HCT116 (cell line): Measurements from ENCODE around the gene EID1. TPM values are rescaled to one million over a fixed set of nuclear protein-coding genes. Genes with fewer than 3 reads are reported as not detected.
A peak's percentile ranks its signal among the peaks of the same experiment; 100 is the strongest.

Experiments
- ATAC-seq: fragments of 200-7000 bp; cut with Tn5 transposase; 2 replicates; pipeline ENCODE4 v1.9.1; 2020; ENCODE audit warnings: mild to moderate bottlenecking, moderate library complexity
- BruUV-seq: library from RNA; stranded (reverse); fragments of 400-500 nt; replicated peaks from 2 replicates; lab custom pipeline; 2021; lab: Mats Ljungman, UMichigan
- CTCF ChIA-PET: fragments of 300-600 bp; sonication (Branson Sonifier 250); formaldehyde crosslinking; loops from one replicate; lab custom pipeline; 2021; ENCODE audit warnings: antibody characterized with exemption; lab: Charles Lee
- POLR2A ChIA-PET: fragments of 300-600, 350-600 bp; sonication (Branson Sonifier 250); formaldehyde crosslinking; loops from one replicate; lab custom pipeline; 2021; ENCODE audit warnings: antibody characterized with exemption; lab: Charles Lee
- RAD21 ChIA-PET, 2 experiments: fragments of 300-600 bp; sonication (Branson Sonifier 250); formaldehyde crosslinking; loops; one replicate each; lab custom pipeline; 2023; ENCODE audit warnings: low total read pairs in 2 of 2; ENCODE audit not compliant: uncharacterized antibody in 2 of 2, unreplicated experiment in 2 of 2, low non-redundant PET in 1 of 2; lab: Charles Lee
- DNase-seq: peaks from one replicate; pipeline ENCODE4 v3.0.0-alpha.2; 2010; ENCODE audit warnings: low read depth, low spot score
- H2AFZ ChIP-seq: fragments of 200-600 bp; shearing (Covaris generic), sonication (generic); 2 replicates; pipeline ENCODE4 v1.6.1; 2017; ENCODE audit warnings: low read depth, mixed run types, mixed read lengths, antibody characterized with exemption, low read length; ENCODE audit not compliant: poor library complexity, severe bottlenecking
- H3K27ac ChIP-seq: 2 replicates; pipeline ENCODE4 v1.5.1; 2012; ENCODE audit warnings: low read depth, low read length
- H3K27me3 ChIP-seq: fragments of 200-600 bp; sonication (generic); 2 replicates; pipeline ENCODE4 v1.6.1; 2016; ENCODE audit warnings: mixed run types, low read length, mixed read lengths; ENCODE audit not compliant: insufficient read depth
- H3K36me3 ChIP-seq, 2 experiments: fragments of 200-500 bp in 1 of 2; fragments of 200-600 bp in 1 of 2; sonication (Bioruptor generic) in 1 of 2; sonication (generic) in 1 of 2; 2 replicates each; pipeline versions ENCODE4 v1.5.1 to v1.6.1; 2014 to 2016; ENCODE audit warnings: low read length in 2 of 2, inconsistent platforms in 1 of 2, mixed read lengths in 1 of 2, mixed run types in 1 of 2; ENCODE audit not compliant: insufficient read depth in 2 of 2, control insufficient read depth in 1 of 2
- H3K4me1 ChIP-seq, 2 experiments: fragments of 200-600 bp in 1 of 2; sonication (generic) in 1 of 2; 2 replicates each; pipeline versions ENCODE4 v1.5.1 to v1.6.1; 2012 to 2017; ENCODE audit warnings: low read length in 2 of 2, inconsistent platforms in 1 of 2, mild to moderate bottlenecking in 1 of 2, mixed read lengths in 1 of 2, mixed run types in 1 of 2, moderate library complexity in 1 of 2; ENCODE audit not compliant: insufficient read depth in 2 of 2, control insufficient read depth in 1 of 2
- H3K4me2 ChIP-seq: fragments of 200-600 bp; sonication (generic); 2 replicates; pipeline ENCODE4 v1.6.1; 2017; ENCODE audit warnings: mixed run types, low read length, mixed read lengths
- H3K4me3 ChIP-seq, 2 experiments: fragments of 200-600 bp in 1 of 2; sonication (generic) in 1 of 2; replicated peaks in 1 of 2; 2 replicates each; pipeline ENCODE4 v1.5.1; 2011 to 2016; ENCODE audit warnings: low read length in 2 of 2, control low read depth in 1 of 2, low read depth in 1 of 2, mild to moderate bottlenecking in 1 of 2, mixed read lengths in 1 of 2, mixed run types in 1 of 2
- H3K79me2 ChIP-seq: fragments of 200-600 bp; sonication (generic); 2 replicates; pipeline ENCODE4 v1.6.1; 2017; ENCODE audit warnings: mild to moderate bottlenecking, mixed run types, low read length, moderate library complexity, mixed read lengths; ENCODE audit not compliant: insufficient read depth
- H3K9ac ChIP-seq: fragments of 200-600 bp; sonication (generic); 2 replicates; pipeline ENCODE4 v1.6.1; 2016; ENCODE audit warnings: low read length, mixed read lengths
- H3K9me2 ChIP-seq: fragments of 200-600 bp; sonication (generic), shearing (Covaris generic); 2 replicates; pipeline ENCODE4 v1.6.1; 2017; ENCODE audit warnings: mixed run types, mild to moderate bottlenecking, moderate library complexity; ENCODE audit not compliant: insufficient read depth
- H3K9me3 ChIP-seq, 2 experiments: fragments of 200-500 bp in 1 of 2; fragments of 200-600 bp in 1 of 2; sonication (Bioruptor generic) in 1 of 2; sonication (generic) in 1 of 2; 2 replicates each; pipeline ENCODE4 v1.6.1; 2014 to 2017; ENCODE audit warnings: low read length in 2 of 2, mixed read lengths in 2 of 2, inconsistent platforms in 1 of 2, low read depth in 1 of 2, mild to moderate bottlenecking in 1 of 2, mixed run types in 1 of 2, moderate library complexity in 1 of 2; ENCODE audit not compliant: control insufficient read depth in 1 of 2, insufficient read depth in 1 of 2
- H4K20me1 ChIP-seq: fragments of 200-600 bp; sonication (generic), shearing (Covaris generic); 2 replicates; pipeline ENCODE4 v1.6.1; 2017; ENCODE audit warnings: mixed run types, mild to moderate bottlenecking, moderate library complexity; ENCODE audit not compliant: insufficient read depth
- CBX3 ChIP-seq: IDR thresholded peaks from 2 replicates; pipeline ENCODE4 v1.6.1; 2012; ENCODE audit warnings: low read depth
- CEBPB ChIP-seq: IDR thresholded peaks from 2 replicates; pipeline ENCODE4 v1.6.1; 2012; ENCODE audit warnings: low read depth
- EGR1 ChIP-seq: IDR thresholded peaks from 2 replicates; pipeline ENCODE4 v1.6.1; 2012; ENCODE audit warnings: low read depth
- ELF1 ChIP-seq: IDR thresholded peaks from 2 replicates; pipeline ENCODE4 v1.6.1; 2012; ENCODE audit warnings: low read depth, borderline replicate concordance
- EZH2 ChIP-seq: fragments of 200-600 bp; sonication (generic); IDR thresholded peaks from 2 replicates; pipeline ENCODE4 v1.6.1; 2017; ENCODE audit warnings: antibody characterized with exemption, mixed run types
- EZH2phosphoT487 ChIP-seq: fragments of 200-600 bp; IDR thresholded peaks from 2 replicates; pipeline ENCODE4 v1.6.1; 2018; ENCODE audit warnings: antibody characterized with exemption, borderline replicate concordance
- JUND ChIP-seq: IDR thresholded peaks from 2 replicates; pipeline ENCODE4 v1.6.1; 2012
- MAX ChIP-seq: IDR thresholded peaks from 2 replicates; pipeline ENCODE4 v1.6.1; 2012
- POLR2A ChIP-seq: IDR thresholded peaks from 2 replicates; pipeline ENCODE4 v1.7.0; 2011; ENCODE audit warnings: borderline replicate concordance; ENCODE audit not compliant: insufficient read depth, insufficient read length; ENCODE audit errors: extremely low read depth
- RAD21 ChIP-seq: IDR thresholded peaks from 2 replicates; pipeline ENCODE4 v1.6.1; 2012; ENCODE audit warnings: low read depth, mild to moderate bottlenecking
- SP1 ChIP-seq: IDR thresholded peaks from 2 replicates; pipeline ENCODE4 v1.6.1; 2012; ENCODE audit warnings: low read depth
- SRF ChIP-seq: IDR thresholded peaks from 2 replicates; pipeline ENCODE4 v1.6.1; 2012; ENCODE audit warnings: low read depth
- TCF7L2 ChIP-seq: IDR thresholded peaks from 2 replicates; pipeline ENCODE4 v1.7.0; 2011; ENCODE audit warnings: borderline replicate concordance, inconsistent platforms; ENCODE audit not compliant: insufficient read depth, insufficient read length; ENCODE audit errors: extremely low read depth
- YY1 ChIP-seq: IDR thresholded peaks from 2 replicates; pipeline ENCODE4 v1.6.1; 2011; ENCODE audit warnings: low read length, low read depth, moderate library complexity, mild to moderate bottlenecking; ENCODE audit not compliant: insufficient replicate concordance; ENCODE audit errors: extremely low read depth
- ZFX ChIP-seq: fragments of 450-650 bp; IDR thresholded peaks from 2 replicates; pipeline ENCODE4 v1.6.1; 2017
- ZNF274 ChIP-seq: fragments of 200-500 bp; sonication (Bioruptor generic); IDR thresholded peaks from 2 replicates; pipeline ENCODE4 v1.6.1; 2014; ENCODE audit warnings: mild to moderate bottlenecking, low read depth, low read length, inconsistent platforms
- intact Hi-C: fragments of 100-400 bp; cut with micrococcal nuclease; formaldehyde crosslinking; loops from 2 replicates; pipeline ENCODE4 v1.10.0; 2022
- total RNA-seq: library from RNA; stranded (reverse); gene quantifications from one replicate; pipeline ENCODE4 v1.2.1, GENCODE V29; 2021; ENCODE audit not compliant: unreplicated experiment
- TF ChIP-seq, protein P1 (sequence below): IDR thresholded peaks from 2 replicates; pipeline ENCODE4 v1.6.1; 2012
- TF ChIP-seq, protein P2 (sequence below): IDR thresholded peaks from 2 replicates; pipeline ENCODE4 v1.6.1; 2012; ENCODE audit warnings: low read depth
- TF ChIP-seq, protein P3 (sequence below), 3 experiments: fragments of 200-600 bp in 1 of 3; sonication (generic) in 1 of 3; IDR thresholded peaks in 2 of 3; conservative IDR thresholded peaks in 1 of 3; 2 replicates each; pipeline ENCODE4 v1.5.1; 2012 to 2017; ENCODE audit warnings: low read depth in 2 of 3, low read length in 2 of 3, antibody characterized with exemption in 1 of 3, borderline replicate concordance in 1 of 3, control low read depth in 1 of 3, mild to moderate bottlenecking in 1 of 3, mixed read lengths in 1 of 3, mixed run types in 1 of 3, moderate library complexity in 1 of 3; ENCODE audit not compliant: insufficient read depth in 1 of 3

EID1 gene
- total RNA-seq, 1 experiment from 2014 or later: 68.6 TPM

GRCh38 chr15:48924528-48925393 is 46.8 kb downstream of the EID1 start (continued):
- TF ChIP-seq ZNF274: no peak

DNA sequence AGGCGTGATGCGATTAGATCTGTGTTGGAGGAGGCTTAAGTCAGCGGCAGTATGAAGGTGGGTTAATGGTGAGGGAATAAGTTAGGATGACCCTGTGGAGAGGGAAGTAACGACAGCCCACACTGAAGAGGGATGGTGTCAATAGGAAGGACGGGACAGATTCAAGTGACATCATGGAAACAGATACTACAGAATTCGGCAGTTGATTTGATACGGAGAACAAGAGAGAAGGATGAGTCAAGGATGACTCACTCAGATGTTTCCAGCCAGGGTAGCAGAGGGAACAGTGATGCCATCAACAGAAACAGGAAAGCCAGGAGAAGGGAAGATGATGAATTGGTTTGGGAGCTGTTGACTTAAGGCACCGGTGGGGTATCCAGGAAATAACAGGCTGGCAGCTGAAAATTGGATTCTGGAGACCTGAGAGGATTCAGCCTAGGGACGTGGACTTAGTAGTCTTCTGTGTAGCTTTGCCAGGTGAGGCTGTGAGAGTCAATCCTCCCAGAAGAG is 47.8 kb downstream of the EID1 start:
- no peak overlapping the region for H3K4me3 ChIP-seq
- peak overlapping the region; percentile 52 for H3K4me2 ChIP-seq
- ChIA-PET CTCF (no interaction called here), POLR2A (interaction anchor here (1.0 to 1.4 kb wide), 4 partner anchors 12 to 38 kb away, joined by 3 to 7 read pairs (median 5); partner anchors contain the start of gene SHC4), RAD21 (no interaction called here)
- no TSS peak for BruUV-seq
- peak; percentile 91 for DNase-seq
- H4K20me1 ChIP-seq: no peaks in the 10 kb centered on the region
- peaks cover 7 to 14% of the 10 kb centered on the region in 2 experiments; a peak in 2 of 4 replicates for H3K4me1 ChIP-seq
- H3K36me3 ChIP-seq: no peaks in the 10 kb centered on the region
- H3K27me3 ChIP-seq: no peaks in the 10 kb centered on the region
- H3K9me3 ChIP-seq: no peaks in the 10 kb centered on the region
- peak overlapping the region; percentile 79 for H2AFZ ChIP-seq
- H3K9ac ChIP-seq: no peak overlapping the region
- peak; percentile 90 for ATAC-seq
- no peak overlapping the region for H3K27ac ChIP-seq
- no peaks in the 10 kb centered on the region for H3K79me2 ChIP-seq
- H3K9me2 ChIP-seq: no peaks in the 10 kb centered on the region
- intact Hi-C loops: no loop called here
- no peak for TF ChIP-seq EGR1
- no peak for TF ChIP-seq YY1
- TF ChIP-seq, protein P1, sequence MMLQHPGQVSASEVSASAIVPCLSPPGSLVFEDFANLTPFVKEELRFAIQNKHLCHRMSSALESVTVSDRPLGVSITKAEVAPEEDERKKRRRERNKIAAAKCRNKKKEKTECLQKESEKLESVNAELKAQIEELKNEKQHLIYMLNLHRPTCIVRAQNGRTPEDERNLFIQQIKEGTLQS: peak; percentile 82
- peak; percentile 62 for TF ChIP-seq SRF
- TF ChIP-seq JUND: peak; percentile 93
- no peak for TF ChIP-seq ELF1
- TF ChIP-seq ZFX: no peak
- TF ChIP-seq, protein P2, sequence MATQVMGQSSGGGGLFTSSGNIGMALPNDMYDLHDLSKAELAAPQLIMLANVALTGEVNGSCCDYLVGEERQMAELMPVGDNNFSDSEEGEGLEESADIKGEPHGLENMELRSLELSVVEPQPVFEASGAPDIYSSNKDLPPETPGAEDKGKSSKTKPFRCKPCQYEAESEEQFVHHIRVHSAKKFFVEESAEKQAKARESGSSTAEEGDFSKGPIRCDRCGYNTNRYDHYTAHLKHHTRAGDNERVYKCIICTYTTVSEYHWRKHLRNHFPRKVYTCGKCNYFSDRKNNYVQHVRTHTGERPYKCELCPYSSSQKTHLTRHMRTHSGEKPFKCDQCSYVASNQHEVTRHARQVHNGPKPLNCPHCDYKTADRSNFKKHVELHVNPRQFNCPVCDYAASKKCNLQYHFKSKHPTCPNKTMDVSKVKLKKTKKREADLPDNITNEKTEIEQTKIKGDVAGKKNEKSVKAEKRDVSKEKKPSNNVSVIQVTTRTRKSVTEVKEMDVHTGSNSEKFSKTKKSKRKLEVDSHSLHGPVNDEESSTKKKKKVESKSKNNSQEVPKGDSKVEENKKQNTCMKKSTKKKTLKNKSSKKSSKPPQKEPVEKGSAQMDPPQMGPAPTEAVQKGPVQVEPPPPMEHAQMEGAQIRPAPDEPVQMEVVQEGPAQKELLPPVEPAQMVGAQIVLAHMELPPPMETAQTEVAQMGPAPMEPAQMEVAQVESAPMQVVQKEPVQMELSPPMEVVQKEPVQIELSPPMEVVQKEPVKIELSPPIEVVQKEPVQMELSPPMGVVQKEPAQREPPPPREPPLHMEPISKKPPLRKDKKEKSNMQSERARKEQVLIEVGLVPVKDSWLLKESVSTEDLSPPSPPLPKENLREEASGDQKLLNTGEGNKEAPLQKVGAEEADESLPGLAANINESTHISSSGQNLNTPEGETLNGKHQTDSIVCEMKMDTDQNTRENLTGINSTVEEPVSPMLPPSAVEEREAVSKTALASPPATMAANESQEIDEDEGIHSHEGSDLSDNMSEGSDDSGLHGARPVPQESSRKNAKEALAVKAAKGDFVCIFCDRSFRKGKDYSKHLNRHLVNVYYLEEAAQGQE: no peak
- no peak for TF ChIP-seq EZH2
- TF ChIP-seq TCF7L2: peak; percentile 66
- no peak for TF ChIP-seq POLR2A
- no peak for TF ChIP-seq MAX
- no peak for TF ChIP-seq EZH2phosphoT487
- TF ChIP-seq, protein P3, sequence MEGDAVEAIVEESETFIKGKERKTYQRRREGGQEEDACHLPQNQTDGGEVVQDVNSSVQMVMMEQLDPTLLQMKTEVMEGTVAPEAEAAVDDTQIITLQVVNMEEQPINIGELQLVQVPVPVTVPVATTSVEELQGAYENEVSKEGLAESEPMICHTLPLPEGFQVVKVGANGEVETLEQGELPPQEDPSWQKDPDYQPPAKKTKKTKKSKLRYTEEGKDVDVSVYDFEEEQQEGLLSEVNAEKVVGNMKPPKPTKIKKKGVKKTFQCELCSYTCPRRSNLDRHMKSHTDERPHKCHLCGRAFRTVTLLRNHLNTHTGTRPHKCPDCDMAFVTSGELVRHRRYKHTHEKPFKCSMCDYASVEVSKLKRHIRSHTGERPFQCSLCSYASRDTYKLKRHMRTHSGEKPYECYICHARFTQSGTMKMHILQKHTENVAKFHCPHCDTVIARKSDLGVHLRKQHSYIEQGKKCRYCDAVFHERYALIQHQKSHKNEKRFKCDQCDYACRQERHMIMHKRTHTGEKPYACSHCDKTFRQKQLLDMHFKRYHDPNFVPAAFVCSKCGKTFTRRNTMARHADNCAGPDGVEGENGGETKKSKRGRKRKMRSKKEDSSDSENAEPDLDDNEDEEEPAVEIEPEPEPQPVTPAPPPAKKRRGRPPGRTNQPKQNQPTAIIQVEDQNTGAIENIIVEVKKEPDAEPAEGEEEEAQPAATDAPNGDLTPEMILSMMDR (IDR thresholded peaks at IDR 0.05 in 2 of 3, conservative IDR thresholded peaks at IDR 0.05 in 1 of 3; ENCODE audit: borderline replicate concordance in 1 of 3, insufficient read depth in 1 of 3, low read depth in 2 of 3, low read length in 2 of 3): no peak
- TF ChIP-seq CEBPB: peak; percentile 79
- TF ChIP-seq RAD21: no peak
- peak; percentile 81 for TF ChIP-seq SP1
- TF ChIP-seq CBX3: peak; percentile 87
- no peak for TF ChIP-seq ZNF274
